SU-DHL-6 (cell line): Measurements from ENCODE around the gene SLC24A3.

Source experiments
- H2AFZ ChIP-seq: fragments of 200-600 bp; sonication (generic); 2 replicates; pipeline ENCODE4 v1.6.1; 2014; ENCODE audit warnings: low read depth, mild to moderate bottlenecking, moderate library complexity, mixed read lengths, antibody characterized with exemption, low read length; ENCODE audit not compliant: severe bottlenecking
- H3F3A ChIP-seq: fragments of 200-600 bp; shearing (Covaris generic); 2 replicates; pipeline ENCODE4 v1.6.0; 2016; ENCODE audit warnings: antibody characterized with exemption, mild to moderate bottlenecking; ENCODE audit not compliant: insufficient read depth
- H3K27ac ChIP-seq: fragments of 200-600 bp; sonication (generic); 2 replicates; pipeline ENCODE4 v1.5.1; 2016; ENCODE audit warnings: low read depth, mild to moderate bottlenecking, low read length, moderate library complexity, mixed read lengths
- H3K27me3 ChIP-seq: fragments of 200-600 bp; sonication (generic), shearing (Covaris generic); 2 replicates; pipeline ENCODE4 v1.6.0; 2014; ENCODE audit warnings: mild to moderate bottlenecking, low read length
- H3K36me3 ChIP-seq: fragments of 200-600 bp; sonication (generic); 2 replicates; pipeline ENCODE4 v1.6.1; 2014; ENCODE audit warnings: mild to moderate bottlenecking, low read length, mixed read lengths
- H3K4me2 ChIP-seq: fragments of 300-600, 200-600 bp; shearing (Covaris generic), sonication (generic); 2 replicates; pipeline ENCODE4 v1.6.0; 2014; ENCODE audit warnings: low read length, low read depth, mild to moderate bottlenecking; ENCODE audit not compliant: poor library complexity, severe bottlenecking
- H3K4me3 ChIP-seq: fragments of 200-600 bp; sonication (generic); 2 replicates; pipeline ENCODE4 v1.5.1; 2014; ENCODE audit warnings: antibody characterized with exemption, low read length, mild to moderate bottlenecking, mixed read lengths; ENCODE audit not compliant: insufficient read depth, poor library complexity, severe bottlenecking
- H3K79me2 ChIP-seq: fragments of 200-600 bp; sonication (generic); 2 replicates; pipeline ENCODE4 v1.6.1; 2014; ENCODE audit warnings: mild to moderate bottlenecking, low read length, moderate library complexity; ENCODE audit not compliant: insufficient read depth
- H3K9ac ChIP-seq: fragments of 200-600 bp; sonication (generic); 2 replicates; pipeline ENCODE4 v1.7.0; 2014; ENCODE audit warnings: mild to moderate bottlenecking, low read length
- H3K9me2 ChIP-seq: fragments of 200-600 bp; sonication (generic); replicated peaks from 2 replicates; pipeline ENCODE4 v1.6.1; 2014; ENCODE audit warnings: low read length; ENCODE audit not compliant: insufficient read depth
- H3K9me3 ChIP-seq: fragments of 200-600 bp; sonication (generic); 2 replicates; pipeline ENCODE4 v1.6.1; 2014; ENCODE audit warnings: low read length, mixed read lengths; ENCODE audit not compliant: insufficient read depth
- H4K20me1 ChIP-seq: fragments of 200-600 bp; sonication (generic); 2 replicates; pipeline ENCODE4 v1.6.1; 2014; ENCODE audit warnings: low read depth, mild to moderate bottlenecking, antibody characterized with exemption, low read length, moderate library complexity, mixed read lengths
- CTCF ChIP-seq: fragments of 200-600 bp; sonication (generic); IDR thresholded peaks from one replicate; pipeline ENCODE4 v1.5.1; 2017; ENCODE audit warnings: antibody characterized with exemption, mild to moderate bottlenecking, low read length, moderate library complexity; ENCODE audit not compliant: insufficient read depth, poor library complexity, severe bottlenecking
- EZH2phosphoT487 ChIP-seq: fragments of 200-600 bp; sonication (generic), shearing (Covaris generic); conservative IDR thresholded peaks from 2 replicates; pipeline ENCODE4 v1.6.1; 2018; ENCODE audit warnings: mild to moderate bottlenecking, antibody characterized with exemption, low read length, moderate library complexity, mixed read lengths

SLC24A3 gene

GRCh38 chr20:19381947-19382346 is 169.5 kb downstream of the SLC24A3 start:
- no peaks in the 10 kb centered on the region for H3K36me3 ChIP-seq
- no peaks in the 10 kb centered on the region for H4K20me1 ChIP-seq
- no peaks in the 10 kb centered on the region for H3K9me2 ChIP-seq
- no peak overlapping the region for H3K4me3 ChIP-seq
- H3K27ac ChIP-seq: no peak overlapping the region
- TF ChIP-seq EZH2phosphoT487 (no peak), CTCF (no peak)
- no peaks in the 10 kb centered on the region for H3K79me2 ChIP-seq
- no peaks in the 10 kb centered on the region for H3K27me3 ChIP-seq
- H3K9me3 ChIP-seq: no peaks in the 10 kb centered on the region
- no peaks in the 10 kb centered on the region for H3F3A ChIP-seq
- no peak overlapping the region for H3K4me2 ChIP-seq
- H3K9ac ChIP-seq: no peak overlapping the region
- H2AFZ ChIP-seq: no peak overlapping the region

GRCh38 chr20:19382386-19383340 is 170.2 kb downstream of the SLC24A3 start:
- Histone ChIP-seq H3K4me3 (no peak overlapping the region), H3F3A (no peaks in the 10 kb centered on the region), H3K9ac (no peak overlapping the region), H3K79me2 (no peaks in the 10 kb centered on the region), H3K4me2 (no peak overlapping the region), H3K9me3 (no peaks in the 10 kb centered on the region), H4K20me1 (no peaks in the 10 kb centered on the region), H3K27me3 (no peaks in the 10 kb centered on the region), H3K27ac (no peak overlapping the region), H3K9me2 (no peaks in the 10 kb centered on the region), H2AFZ (no peak overlapping the region), H3K36me3 (no peaks in the 10 kb centered on the region)
- TF ChIP-seq EZH2phosphoT487: no peak
- no peak for TF ChIP-seq CTCF

- Histone ChIP-seq H3K27ac (no peak overlapping the region), H3K27me3 (no peaks in the 10 kb centered on the region), H3K9me3 (no peaks in the 10 kb centered on the region), H3K9me2 (no peaks in the 10 kb centered on the region), H4K20me1 (no peaks in the 10 kb centered on the region), H3K4me2 (no peak overlapping the region), H3K79me2 (no peaks in the 10 kb centered on the region), H2AFZ (no peak overlapping the region), H3K4me3 (no peak overlapping the region), H3K36me3 (no peaks in the 10 kb centered on the region), H3K9ac (no peak overlapping the region), H3F3A (no peaks in the 10 kb centered on the region)
- TF ChIP-seq EZH2phosphoT487 (no peak), CTCF (no peak)
Observed at GRCh38 chr20:19384940-19385339, 172.5 kb downstream of the SLC24A3 start.
